H54 (cell line): ENCODE measurements around the gene HEY2.
"Not testable (repeated sequence)": the region's sequence is repeated elsewhere in the genome, so short reads cannot be mapped to it uniquely, and the experiment has no call there.

Source experiments
- DNase-seq: peaks from one replicate; pipeline ENCODE4 v3.0.0; 2011; ENCODE audit warnings: low spot score, mixed read lengths; ENCODE audit not compliant: insufficient read length
- FAIRE-seq: peaks from 3 replicates; lab custom pipeline; 2011; peaks lifted over from hg19 to GRCh38; lab: Jason Lieb, UNC
- POLR2A ChIP-seq: IDR thresholded peaks from 2 replicates; pipeline ENCODE4 v1.6.1; 2011; ENCODE audit warnings: low read depth, mild to moderate bottlenecking, low read length

Gene HEY2

GRCh38 chr6:125749173-125749864 is at the start of gene HEY2:
TSS of gene HEY2 (plus strand) at chr6:125749632. CDS start at chr6:125749777, 145 bp downstream.
- no peak for FAIRE-seq
- no peak for TF ChIP-seq POLR2A
- DNase-seq = peak; percentile 78

- no peak for FAIRE-seq
- DNase-seq = no peak
- TF ChIP-seq POLR2A = no peak
These were observed 48.7 kb upstream of the HEY2 start for GRCh38 chr6:125700581-125701353.

GRCh38 chr6:125701354-125701668 is 48.1 kb upstream of the HEY2 start:
- DNase-seq (no peak), FAIRE-seq (no peak)
- TF ChIP-seq POLR2A = no peak

GRCh38 chr6:125703882-125704281 is 45.5 kb upstream of the HEY2 start:
- FAIRE-seq, DNase-seq: not testable (repeated sequence)

GRCh38 chr6:125707615-125708243 is 41.7 kb upstream of the HEY2 start:
- no peak for FAIRE-seq
- DNase-seq = no peak

GRCh38 chr6:125711013-125711675 is 38.3 kb upstream of the HEY2 start:
- FAIRE-seq (no peak), DNase-seq (no peak)
- TF ChIP-seq POLR2A = no peak

More at GRCh38 chr6:125707615-125708243, 41.7 kb upstream of the HEY2 start:
- TF ChIP-seq POLR2A = no peak

- no peak for DNase-seq
- TF ChIP-seq POLR2A = no peak
- FAIRE-seq = no peak
These were observed 34.9 kb upstream of the HEY2 start for GRCh38 chr6:125714441-125715090.

GRCh38 chr6:125717120-125717731 is 32.2 kb upstream of the HEY2 start:
- FAIRE-seq (no peak), DNase-seq (no peak)
- no peak for TF ChIP-seq POLR2A

- TF ChIP-seq POLR2A = no peak
- DNase-seq = no peak
- no peak for FAIRE-seq
These were observed 31.3 kb upstream of the HEY2 start for GRCh38 chr6:125718109-125718508.

- DNase-seq (no peak), FAIRE-seq (no peak)
- no peak for TF ChIP-seq POLR2A
These were observed 26.5 kb upstream of the HEY2 start for GRCh38 chr6:125722886-125723285.

- no peak for TF ChIP-seq POLR2A
- no peak for FAIRE-seq
- no peak for DNase-seq
These were observed 22.2 kb upstream of the HEY2 start for GRCh38 chr6:125727216-125727615.

GRCh38 chr6:125728739-125729138 is 20.7 kb upstream of the HEY2 start:
- DNase-seq (no peak), FAIRE-seq (no peak)
- no peak for TF ChIP-seq POLR2A

- FAIRE-seq = no peak
- no peak for TF ChIP-seq POLR2A
- no peak for DNase-seq
These were observed 19.4 kb upstream of the HEY2 start for GRCh38 chr6:125729983-125730382.
